CD4-positive, alpha-beta T cell treated with Interleukin-4 for 4 hours (primary cell): ENCODE results near the gene CNFN.
"Not testable (repeated sequence)": the region's sequence is repeated elsewhere in the genome, so short reads cannot be mapped to it uniquely, and the experiment has no call there.

Experiments
- DNase-seq: peaks from one replicate; pipeline ENCODE4 v3.0.0-alpha.2; 2020

CNFN gene

GRCh38 chr19:42348211-42348610 is 41.9 kb downstream of the CNFN start:
- no peak for DNase-seq

GRCh38 chr19:42345191-42345812 is 44.8 kb downstream of the CNFN start:
- DNase-seq, result no peak

GRCh38 chr19:42344336-42344893 is 45.7 kb downstream of the CNFN start:
- no peak for DNase-seq

- no peak for DNase-seq
Measured at GRCh38 chr19:42343344-42344110, 46.6 kb downstream of the CNFN start.

GRCh38 chr19:42339922-42340321 is 50.2 kb downstream of the CNFN start:
- DNase-seq, result not testable (repeated sequence)

- DNase-seq, result not testable (repeated sequence)
Measured at GRCh38 chr19:42339126-42339860, 50.8 kb downstream of the CNFN start.
